Caco-2 (cell line): ENCODE results near the gene ADGRG1. TPM values are rescaled to one million over a fixed set of nuclear protein-coding genes. Genes with fewer than 3 reads are reported as not detected.

Source experiments
- BruUV-seq: library from RNA; stranded (reverse); fragments of 400-500 nt; replicated peaks from 2 replicates; lab custom pipeline; 2021; lab: Mats Ljungman, UMichigan
- CTCF ChIA-PET: fragments of 300-600 bp; sonication (Branson Sonifier 250); formaldehyde crosslinking; loops from one replicate; lab custom pipeline; 2022; ENCODE audit warnings: antibody characterized with exemption; lab: Charles Lee
- POLR2A ChIA-PET: fragments of 300-600 bp; sonication (Branson Sonifier 250); formaldehyde crosslinking; loops from one replicate; lab custom pipeline; 2022; ENCODE audit warnings: antibody characterized with exemption; lab: Charles Lee
- DNase-seq, 2 experiments: peaks; one replicate each; pipeline versions ENCODE4 v3.0.0 to v3.0.0-alpha.2; 2020 to 2022
- H3K27me3 ChIP-seq: replicated peaks from 2 replicates; pipeline ENCODE4 v1.6.0; 2011; ENCODE audit warnings: low read length; ENCODE audit not compliant: control insufficient read depth, insufficient read depth
- H3K36me3 ChIP-seq: 2 replicates; pipeline ENCODE4 v1.5.1; 2011; ENCODE audit warnings: low read length; ENCODE audit not compliant: control insufficient read depth, insufficient read depth
- H3K4me1 ChIP-seq: fragments of 250-450 bp; sonication (Bioruptor Pico); 2 replicates; pipeline ENCODE4 v1.5.1; 2020; ENCODE audit warnings: mild to moderate bottlenecking
- H3K4me3 ChIP-seq: 2 replicates; pipeline ENCODE4 v1.5.1; 2011; ENCODE audit warnings: low read depth, mild to moderate bottlenecking, control low read depth, low read length
- H3K9me3 ChIP-seq: fragments of 250-450 bp; sonication (Bioruptor Pico); 2 replicates; pipeline ENCODE4 v1.5.1; 2020; ENCODE audit warnings: mild to moderate bottlenecking, moderate library complexity
- H3K27ac Mint-ChIP-seq: one replicate; pipeline ENCODE4 v1.8.0; 2022; ENCODE audit warnings: mixed read lengths; ENCODE audit not compliant: unreplicated experiment
- H3K27me3 Mint-ChIP-seq: one replicate; pipeline ENCODE4 v1.8.0; 2022; ENCODE audit warnings: mixed read lengths; ENCODE audit not compliant: insufficient read depth, unreplicated experiment
- H3K36me3 Mint-ChIP-seq: one replicate; pipeline ENCODE4 v1.8.0; 2022; ENCODE audit warnings: mild to moderate bottlenecking, mixed read lengths; ENCODE audit not compliant: insufficient read depth, unreplicated experiment
- H3K4me1 Mint-ChIP-seq: one replicate; pipeline ENCODE4 v1.8.0; 2022; ENCODE audit warnings: low read depth, mixed read lengths; ENCODE audit not compliant: unreplicated experiment
- H3K4me3 Mint-ChIP-seq: one replicate; pipeline ENCODE4 v1.8.0; 2022; ENCODE audit warnings: mild to moderate bottlenecking, moderate library complexity, mixed read lengths; ENCODE audit not compliant: unreplicated experiment
- H3K9me3 Mint-ChIP-seq: one replicate; pipeline ENCODE4 v1.8.0; 2022; ENCODE audit warnings: mixed read lengths; ENCODE audit not compliant: unreplicated experiment
- CTCF ChIP-seq, 2 experiments: fragments of 200-600 bp in 1 of 2; IDR thresholded peaks; 1 replicate in 1 of 2; 2 replicates in 1 of 2; pipeline versions ENCODE4 v1.5.1 to v1.8.0; 2011 to 2022; ENCODE audit warnings: antibody characterized with exemption in 1 of 2, control low read depth in 1 of 2, inconsistent platforms in 1 of 2, low read depth in 1 of 2, low read length in 1 of 2, mild to moderate bottlenecking in 1 of 2, moderate library complexity in 1 of 2; ENCODE audit not compliant: insufficient read depth in 1 of 2, severe bottlenecking in 1 of 2, unreplicated experiment in 1 of 2
- intact Hi-C: fragments of 100-400 bp; cut with micrococcal nuclease; formaldehyde crosslinking; loops from one replicate; pipeline ENCODE4 v1.10.0; 2022; ENCODE audit not compliant: unreplicated experiment
- total RNA-seq: library from RNA; stranded (reverse); gene quantifications from 2 replicates; pipeline ENCODE4 v1.2.3, GENCODE V29; 2022

The ADGRG1 gene
- total RNA-seq, 1 experiment from 2014 or later: 195 TPM

DNA sequence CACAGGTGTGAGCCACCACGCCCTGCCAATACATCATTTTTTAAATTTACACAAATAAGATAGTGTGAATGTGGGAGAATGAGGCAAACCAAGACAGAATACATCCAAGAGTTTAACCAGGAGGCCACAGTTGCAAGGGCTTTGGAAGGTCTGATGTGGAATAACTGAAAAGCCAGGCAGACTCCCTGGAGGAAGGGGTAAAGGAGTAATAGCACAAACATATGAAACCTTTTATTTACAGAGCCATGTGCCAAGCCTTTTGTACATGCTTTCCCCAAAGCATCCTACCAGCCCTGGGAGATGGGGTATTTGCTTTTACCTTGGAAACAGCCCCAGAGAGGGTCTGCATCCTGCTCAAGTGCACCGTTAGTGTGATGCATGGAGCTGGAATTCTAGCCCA lies 44.4 kb downstream of the ADGRG1 start:
- no TSS peak for BruUV-seq
- Mint-ChIP-seq H3K27me3 (no peaks in the 10 kb centered on the region), H3K4me3 (no peak overlapping the region), H3K36me3 (no peaks in the 10 kb centered on the region), H3K27ac (no peak overlapping the region), H3K9me3 (no peaks in the 10 kb centered on the region), H3K4me1 (peaks cover 22% of the 10 kb centered on the region)
- ChIA-PET POLR2A (interaction anchor here (0.6 kb wide), 1 partner anchor 352 kb away, joined by 5 read pairs; no protein-coding TSS in a partner anchor), CTCF (interaction anchor here (0.8 to 2.5 kb wide), 5 partner anchors 28 to 191 kb away, joined by 3 to 9 read pairs (median 3); no protein-coding TSS in a partner anchor)
- H3K36me3 ChIP-seq: no peaks in the 10 kb centered on the region
- H3K4me3 ChIP-seq: no peak overlapping the region
- no peak for DNase-seq
- intact Hi-C loops: no loop called here
- peaks cover 24% of the 10 kb centered on the region for H3K4me1 ChIP-seq
- TF ChIP-seq CTCF (IDR thresholded peaks at IDR 0.05; ENCODE audit: insufficient read depth in 1 of 2, low read depth in 1 of 2, low read length in 1 of 2, severe bottlenecking in 1 of 2, unreplicated experiment in 1 of 2): no peak
- no peaks in the 10 kb centered on the region for H3K9me3 ChIP-seq
- no peaks in the 10 kb centered on the region for H3K27me3 ChIP-seq

DNA sequence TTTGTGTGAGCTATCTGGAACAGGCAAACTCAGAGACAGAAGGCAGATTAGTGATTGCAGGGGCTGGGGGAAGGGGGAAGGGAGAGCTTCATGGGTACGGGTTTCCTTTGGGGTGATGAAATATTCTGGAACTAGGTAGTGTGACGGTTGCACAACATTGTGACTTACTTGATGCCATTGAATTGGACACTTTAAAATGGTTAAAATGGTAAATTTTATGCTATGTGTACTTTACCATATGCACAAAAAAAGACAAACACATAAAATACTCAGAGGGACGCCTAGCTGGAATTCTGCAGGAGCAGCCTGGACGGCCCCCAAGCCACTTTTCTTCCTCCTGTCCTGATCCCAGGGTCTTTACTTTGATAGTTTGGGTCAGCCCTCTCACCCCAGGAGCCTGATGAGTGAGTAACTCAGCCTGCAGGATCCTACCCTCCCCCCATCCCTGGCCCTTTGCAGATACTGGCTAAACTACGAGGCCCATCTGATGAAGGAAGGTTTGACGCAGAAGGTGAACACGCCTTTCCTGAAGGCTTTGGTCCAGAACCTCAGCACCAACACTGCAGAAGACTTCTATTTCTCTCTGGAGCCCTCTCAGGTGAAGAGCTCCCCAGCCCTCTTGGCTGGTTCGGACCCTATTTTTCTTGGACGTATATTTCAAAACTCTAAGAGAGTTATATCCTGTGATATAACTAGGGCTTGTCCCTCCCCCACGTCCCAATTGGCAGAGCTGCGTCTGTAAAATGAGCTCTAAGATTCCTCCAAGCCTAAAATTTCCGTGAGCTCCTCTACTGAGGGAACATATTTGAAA lies 47.5 kb downstream of the ADGRG1 start:
- H3K4me3 ChIP-seq: no peak overlapping the region
- POLR2A ChIA-PET: interaction anchor here (1.0 kb wide), 1 partner anchor 55 kb away, joined by 3 read pairs; no protein-coding TSS in a partner anchor
- no peaks in the 10 kb centered on the region for H3K9me3 ChIP-seq
- Mint-ChIP-seq H3K9me3 (no peaks in the 10 kb centered on the region), H3K4me1 (peaks cover 23% of the 10 kb centered on the region), H3K4me3 (no peak overlapping the region), H3K27ac (no peak overlapping the region), H3K27me3 (no peaks in the 10 kb centered on the region), H3K36me3 (no peaks in the 10 kb centered on the region)
- intact Hi-C loops: loop anchor here (2.0 kb wide), 1 partner anchor 25 kb away; no protein-coding TSS in a partner anchor
- CTCF ChIA-PET: interaction anchor here (0.5 to 1.3 kb wide), 2 partner anchors 60 to 196 kb away, joined by 4 to 6 read pairs; no protein-coding TSS in a partner anchor
- peak in 1 of 2 experiments; percentile 42 for DNase-seq
- no peaks in the 10 kb centered on the region for H3K27me3 ChIP-seq
- H3K4me1 ChIP-seq: peaks cover 24% of the 10 kb centered on the region
- no peak for TF ChIP-seq CTCF (IDR thresholded peaks at IDR 0.05; ENCODE audit: insufficient read depth in 1 of 2, low read depth in 1 of 2, low read length in 1 of 2, severe bottlenecking in 1 of 2, unreplicated experiment in 1 of 2)
- BruUV-seq: no TSS peak
- no peaks in the 10 kb centered on the region for H3K36me3 ChIP-seq

DNA sequence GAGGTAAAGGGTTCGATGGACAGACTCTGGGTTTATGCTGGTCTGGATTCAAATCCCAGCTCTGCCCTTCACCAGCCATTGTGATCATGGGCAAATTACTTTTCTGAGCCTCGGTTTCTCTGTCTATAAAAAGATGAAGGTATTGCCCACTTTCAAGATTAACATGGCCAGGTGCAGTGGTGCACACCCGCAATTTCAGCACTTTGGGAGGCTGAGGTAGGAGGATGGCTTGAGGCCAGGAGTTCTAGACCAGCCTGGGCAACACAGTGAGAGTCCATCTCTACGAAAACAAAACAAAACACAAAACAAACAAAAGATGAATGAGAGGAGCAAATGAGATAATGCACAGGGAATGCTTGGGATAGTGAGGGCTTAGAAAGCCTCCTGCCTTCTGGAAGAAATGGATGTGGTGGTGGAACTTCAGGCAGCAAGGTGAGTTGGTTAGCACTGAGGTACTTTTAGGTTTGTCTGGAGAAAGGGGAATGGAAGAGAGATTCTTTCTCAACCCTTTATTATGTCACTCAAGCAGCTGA lies 48.2 kb downstream of the ADGRG1 start:
- intact Hi-C loops: loop anchor here (2.0 kb wide), 1 partner anchor 24 kb away; no protein-coding TSS in a partner anchor
- no peak for DNase-seq
- Histone ChIP-seq H3K4me1 (peaks cover 24% of the 10 kb centered on the region), H3K27me3 (no peaks in the 10 kb centered on the region), H3K36me3 (no peaks in the 10 kb centered on the region), H3K9me3 (no peaks in the 10 kb centered on the region), H3K4me3 (no peak overlapping the region)
- ChIA-PET CTCF (no interaction called here), POLR2A (interaction anchor here (1.0 kb wide), 1 partner anchor 54 kb away, joined by 3 read pairs; no protein-coding TSS in a partner anchor)
- TF ChIP-seq CTCF (IDR thresholded peaks at IDR 0.05; ENCODE audit: insufficient read depth in 1 of 2, low read depth in 1 of 2, low read length in 1 of 2, severe bottlenecking in 1 of 2, unreplicated experiment in 1 of 2): no peak
- Mint-ChIP-seq H3K4me3 (no peak overlapping the region), H3K36me3 (no peaks in the 10 kb centered on the region), H3K9me3 (no peaks in the 10 kb centered on the region), H3K27me3 (no peaks in the 10 kb centered on the region), H3K27ac (no peak overlapping the region), H3K4me1 (peaks cover 23% of the 10 kb centered on the region)
- BruUV-seq: no TSS peak
